HG03103 (cell line): ENCODE data around the gene ERF.

Experiments
- ATAC-seq: cut with Tn5 transposase; IDR thresholded peaks from one replicate; pipeline ENCODE4 v1.9.1; 2021; ENCODE audit warnings: low read depth; ENCODE audit not compliant: unreplicated experiment

Gene ERF

GRCh38 chr19:42244347-42245220, 10.3 kb downstream of the ERF start:
- ATAC-seq = peak; percentile 34

DNA sequence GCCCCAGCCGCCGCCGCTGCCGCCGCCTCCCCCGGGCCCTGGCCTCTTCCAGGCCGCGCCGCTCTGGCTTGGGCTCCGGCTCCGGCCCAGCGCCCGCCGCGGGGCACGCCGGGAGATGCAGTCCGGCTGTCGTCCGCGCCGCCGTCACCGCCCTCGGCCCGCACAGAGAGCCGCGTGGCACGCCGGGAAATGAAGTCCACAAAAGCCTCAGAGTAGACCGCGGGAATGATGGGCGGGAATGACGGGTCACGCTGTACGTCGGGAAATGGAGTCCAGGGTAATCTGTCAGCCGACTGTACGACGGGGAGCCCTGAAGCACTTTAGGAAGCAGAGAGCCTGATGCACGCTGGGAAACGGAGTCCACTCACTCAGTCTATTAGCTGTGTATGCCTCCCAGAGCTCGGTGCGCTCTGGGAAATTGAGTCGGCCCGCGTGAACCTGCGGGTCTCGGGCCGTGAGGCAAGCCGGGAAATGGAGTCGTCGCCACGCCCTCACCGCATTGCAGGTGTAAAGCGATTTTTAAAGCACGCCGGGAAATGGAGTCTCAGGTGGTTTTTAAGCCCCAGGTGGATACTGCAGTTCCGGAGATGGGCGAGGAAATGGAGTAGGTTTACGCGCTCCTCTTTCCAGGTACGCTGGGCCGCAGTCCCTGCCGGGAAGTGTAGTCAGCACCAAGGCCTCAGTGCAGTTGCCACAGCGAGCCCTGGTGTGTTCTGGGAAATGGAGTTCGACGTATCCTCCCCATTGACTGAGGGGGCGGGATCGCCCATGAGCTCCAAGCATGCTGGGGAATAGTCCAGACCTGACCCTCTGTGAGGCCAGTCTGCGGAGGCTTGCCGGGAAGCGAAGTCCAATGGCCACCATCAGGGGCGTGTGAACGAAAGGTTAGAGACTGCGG, 12.2 kb downstream of the ERF start, which contains the start of gene GSK3A:
GSK3A (minus strand) TSS at position 91 of the 898 bp plus-strand sequence. CDS start 137 bp downstream, outside the sequence.
- ATAC-seq = peak; percentile 47

DNA sequence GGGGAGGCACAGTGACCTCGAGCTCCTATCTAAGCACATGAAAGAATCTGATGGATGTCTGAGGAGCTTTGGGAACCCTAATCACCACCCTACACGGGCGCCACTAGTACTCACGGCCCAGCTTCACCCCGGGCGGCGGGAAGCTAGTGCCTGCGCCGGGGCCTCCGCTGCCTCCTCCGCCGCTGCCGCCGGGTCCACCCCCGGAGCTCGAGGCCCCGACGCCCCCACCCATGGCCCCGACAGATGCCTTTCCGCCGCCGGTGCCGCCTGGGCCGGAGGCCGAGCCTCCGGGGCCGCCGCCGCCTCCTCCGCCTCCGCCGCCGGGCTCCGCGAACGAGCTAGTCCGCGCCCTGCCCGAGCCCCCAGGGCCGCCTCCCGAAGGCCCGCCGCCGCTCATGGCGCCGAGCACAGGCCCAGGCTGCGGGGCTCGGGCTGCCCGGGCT, 12.8 kb downstream of the ERF start:
- no peak for ATAC-seq

GRCh38 chr19:42241279-42241678, 13.6 kb downstream of the ERF start:
- ATAC-seq = no peak

- no peak for ATAC-seq
Measured at GRCh38 chr19:42239544-42240220, 15.2 kb downstream of the ERF start.

DNA sequence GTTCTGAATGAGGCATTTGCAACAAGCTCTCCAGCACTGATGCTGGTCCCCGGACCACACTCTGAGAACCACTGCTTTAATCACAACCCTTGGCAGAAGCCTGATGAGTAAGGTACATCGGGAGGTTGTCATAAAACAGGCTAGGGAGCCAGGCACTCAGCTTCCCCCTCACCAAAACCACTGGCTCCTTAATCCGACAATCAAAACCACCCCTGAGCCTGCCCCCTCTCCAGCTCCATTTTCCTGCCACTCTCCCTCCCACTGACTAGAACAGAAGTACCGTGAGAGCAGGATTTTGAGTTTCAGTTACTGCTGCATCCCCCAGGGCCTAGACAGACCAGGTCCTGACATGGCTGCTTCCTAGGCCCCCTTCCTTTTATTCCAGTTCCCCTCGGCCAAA, 19.7 kb downstream of the ERF start:
- no peak for ATAC-seq

GRCh38 chr19:42234364-42234763, 20.6 kb downstream of the ERF start:
- no peak for ATAC-seq

GRCh38 chr19:42233678-42234292, 21.1 kb downstream of the ERF start:
- ATAC-seq = no peak

GRCh38 chr19:42233106-42233505, 21.8 kb downstream of the ERF start:
- no peak for ATAC-seq

DNA sequence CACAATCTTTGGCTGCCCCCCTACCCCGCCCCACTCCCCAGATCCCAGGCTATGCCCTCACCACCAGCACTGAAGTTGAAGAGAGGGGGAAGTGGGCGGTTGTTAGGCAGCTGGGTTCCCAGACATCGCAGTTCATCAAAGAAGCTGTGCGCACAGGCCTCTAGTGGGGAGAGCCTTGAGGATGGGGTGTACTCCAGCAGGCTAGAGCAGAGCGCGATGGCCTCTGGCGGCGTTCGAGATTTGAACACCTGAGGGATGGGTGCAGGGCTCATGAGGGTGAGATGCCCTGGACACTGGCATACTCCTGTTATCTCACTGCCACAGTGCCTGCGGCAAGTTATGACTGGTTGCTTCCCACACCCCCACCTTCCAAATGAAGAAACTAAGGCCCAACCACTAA, 22.5 kb downstream of the ERF start:
- no peak for ATAC-seq

GRCh38 chr19:42230571-42230970, 24.4 kb downstream of the ERF start:
- ATAC-seq = no peak

DNA sequence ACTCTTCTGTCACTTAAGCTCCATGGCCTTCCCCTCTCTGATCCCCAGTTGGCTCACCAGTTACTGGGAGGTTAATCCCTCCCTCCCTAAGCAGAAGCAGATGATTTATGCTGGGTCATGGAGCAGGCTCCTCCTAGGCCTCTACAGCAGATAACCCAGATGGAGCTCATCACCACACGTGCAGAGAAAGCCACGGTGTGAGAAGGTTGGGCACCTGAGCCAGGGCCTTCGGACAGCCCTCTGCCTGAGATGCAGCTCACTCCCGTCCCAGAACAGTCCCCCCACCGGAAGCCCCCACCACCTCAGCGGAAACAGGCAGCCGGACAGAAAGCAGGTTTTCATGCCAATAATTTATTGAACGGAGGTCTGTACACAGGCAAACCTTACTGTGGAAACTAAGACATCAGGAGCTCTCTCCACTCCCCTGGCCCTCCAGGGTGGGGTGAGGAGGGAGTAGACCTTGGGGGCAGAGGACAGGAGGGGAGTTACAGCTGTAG, 25.0 kb downstream of the ERF start:
- ATAC-seq = no peak

GRCh38 chr19:42229301-42229854, 25.6 kb downstream of the ERF start:
- ATAC-seq = no peak

DNA sequence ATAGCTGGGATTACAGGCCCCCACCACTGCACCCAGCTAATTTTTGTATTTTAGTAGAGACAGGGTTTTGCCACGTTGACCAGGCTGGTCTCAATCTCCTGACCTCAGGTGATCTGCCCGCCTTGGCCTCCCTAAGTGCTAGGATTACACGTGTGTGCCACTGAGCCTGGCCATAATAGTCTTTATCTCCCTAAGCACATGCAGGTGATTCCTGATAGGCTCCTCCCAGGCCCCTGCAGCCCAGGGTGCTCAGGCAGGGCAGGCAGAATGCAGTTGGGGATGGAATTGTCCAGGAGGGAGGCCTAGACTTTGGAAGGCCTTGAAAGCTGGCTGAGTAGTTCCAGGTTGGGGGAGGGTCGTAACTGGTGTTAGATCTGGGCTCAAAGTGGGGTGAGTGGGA, 26.3 kb downstream of the ERF start:
- ATAC-seq = no peak

GRCh38 chr19:42226886-42227285, 28.0 kb downstream of the ERF start:
- no peak for ATAC-seq

- no peak for ATAC-seq
Measured at GRCh38 chr19:42225718-42226292, 29.1 kb downstream of the ERF start.

DNA sequence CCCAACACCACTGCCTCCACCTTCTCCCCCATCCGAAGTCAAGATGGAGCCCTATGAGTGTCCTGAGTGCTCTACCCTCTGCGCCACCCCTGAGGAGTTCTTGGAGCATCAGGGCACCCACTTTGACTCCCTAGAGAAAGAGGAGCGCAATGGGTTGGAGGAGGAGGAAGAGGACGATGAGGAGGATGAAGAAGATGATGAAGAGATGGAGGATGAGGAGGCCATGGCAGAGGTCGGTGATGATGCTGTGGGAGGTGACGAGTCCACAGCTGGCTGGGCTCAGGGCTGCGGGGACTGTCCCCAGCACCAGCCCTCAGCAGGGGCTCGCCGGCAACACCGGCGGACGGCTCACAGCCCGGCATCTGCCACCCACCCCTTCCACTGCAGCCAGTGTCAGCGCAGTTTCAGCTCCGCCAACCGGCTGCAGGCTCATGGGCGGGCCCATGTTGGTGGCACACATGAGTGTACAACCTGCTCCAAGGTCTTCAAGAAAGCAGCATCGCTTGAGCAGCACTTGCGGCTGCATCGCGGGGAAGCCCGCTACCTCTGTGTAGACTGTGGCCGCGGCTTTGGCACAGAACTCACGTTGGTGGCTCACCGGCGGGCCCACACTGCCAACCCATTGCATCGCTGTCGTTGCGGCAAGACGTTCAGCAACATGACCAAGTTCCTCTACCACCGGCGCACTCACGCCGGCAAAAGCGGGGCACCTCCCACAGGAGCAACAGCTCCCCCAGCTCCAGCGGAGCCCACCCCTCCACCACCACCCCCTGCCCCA, 29.8 kb downstream of the ERF start:
- ATAC-seq = no peak

DNA sequence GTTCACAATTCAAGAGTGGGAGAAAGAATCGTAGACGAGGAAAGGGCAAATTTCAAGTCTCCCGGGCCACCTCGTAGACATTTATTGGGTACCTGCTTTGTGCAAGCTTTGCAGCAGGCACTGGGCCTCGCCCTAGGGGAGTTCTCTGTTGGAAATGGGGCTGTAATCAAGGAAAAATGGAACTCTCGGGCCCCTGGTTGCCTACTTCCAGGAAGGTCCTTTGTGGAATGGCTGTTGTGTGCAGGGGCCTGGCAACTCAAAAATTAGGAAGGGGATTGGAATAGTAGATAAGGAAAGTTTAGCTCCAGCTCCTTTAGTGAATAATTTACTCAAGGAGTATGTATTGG, 34.2 kb downstream of the ERF start:
- ATAC-seq = no peak
